Loucy (cell line): ENCODE measurements around the gene EPB41L3.

Source experiments
- H2AFZ ChIP-seq: fragments of 200-600 bp; sonication (generic); 2 replicates; pipeline ENCODE4 v1.6.0; 2016; ENCODE audit warnings: antibody characterized with exemption, mild to moderate bottlenecking, low read length, moderate library complexity
- H3F3A ChIP-seq: fragments of 200-600 bp; 2 replicates; pipeline ENCODE4 v1.6.0; 2016; ENCODE audit warnings: antibody characterized with exemption, low read depth, mild to moderate bottlenecking
- H3K27me3 ChIP-seq: fragments of 200-600 bp; sonication (generic); 2 replicates; pipeline ENCODE4 v1.6.1; 2014; ENCODE audit warnings: low read length, mild to moderate bottlenecking; ENCODE audit not compliant: insufficient read depth, poor library complexity, severe bottlenecking
- H3K36me3 ChIP-seq: fragments of 200-600 bp; sonication (generic); 2 replicates; pipeline ENCODE4 v1.6.1; 2016; ENCODE audit warnings: low read length; ENCODE audit not compliant: insufficient read depth
- H3K4me1 ChIP-seq: fragments of 200-600 bp; sonication (generic); 2 replicates; pipeline ENCODE4 v1.5.1; 2014; ENCODE audit warnings: low read length, mild to moderate bottlenecking; ENCODE audit not compliant: insufficient read depth, poor library complexity, severe bottlenecking
- H3K4me2 ChIP-seq: fragments of 200-600 bp; sonication (generic); 2 replicates; pipeline ENCODE4 v1.6.0; 2014; ENCODE audit warnings: antibody characterized with exemption, low read length, low read depth, mild to moderate bottlenecking; ENCODE audit not compliant: poor library complexity, severe bottlenecking
- H3K4me3 ChIP-seq: fragments of 200-600 bp; sonication (generic); 2 replicates; pipeline ENCODE4 v1.5.1; 2014; ENCODE audit warnings: low read length, mild to moderate bottlenecking, mixed read lengths; ENCODE audit not compliant: poor library complexity, severe bottlenecking
- H3K79me2 ChIP-seq: fragments of 200-600 bp; sonication (generic); 2 replicates; pipeline ENCODE4 v1.6.1; 2014; ENCODE audit warnings: low read length; ENCODE audit not compliant: insufficient read depth
- H3K9ac ChIP-seq: fragments of 200-600 bp; sonication (generic); 2 replicates; pipeline ENCODE4 v1.6.0; 2014; ENCODE audit warnings: mild to moderate bottlenecking, low read depth, low read length, moderate library complexity; ENCODE audit not compliant: poor library complexity, severe bottlenecking
- H3K9me2 ChIP-seq: fragments of 200-600 bp; sonication (generic); replicated peaks from 2 replicates; pipeline ENCODE4 v1.6.1; 2016; ENCODE audit warnings: low read depth, low read length, mixed read lengths
- H3K9me3 ChIP-seq: fragments of 200-600 bp; sonication (generic); 2 replicates; pipeline ENCODE4 v1.6.1; 2014; ENCODE audit warnings: mild to moderate bottlenecking, antibody characterized with exemption, low read length, low read depth; ENCODE audit not compliant: insufficient read depth
- H4K20me1 ChIP-seq: fragments of 200-600 bp; sonication (generic); 2 replicates; pipeline ENCODE4 v1.6.0; 2014; ENCODE audit warnings: antibody characterized with exemption, low read length, mild to moderate bottlenecking; ENCODE audit not compliant: insufficient read depth, poor library complexity, severe bottlenecking
- EZH2phosphoT487 ChIP-seq: fragments of 200-600 bp; IDR thresholded peaks from 2 replicates; pipeline ENCODE4 v1.6.1; 2018; ENCODE audit warnings: antibody characterized with exemption, mild to moderate bottlenecking, moderate library complexity, borderline replicate concordance
- TF ChIP-seq, protein P1 (sequence below): fragments of 200-600 bp; sonication (generic); conservative IDR thresholded peaks from 2 replicates; pipeline ENCODE4 v1.5.1; 2014; ENCODE audit warnings: mild to moderate bottlenecking, antibody characterized with exemption, low read length

Gene EPB41L3

DNA sequence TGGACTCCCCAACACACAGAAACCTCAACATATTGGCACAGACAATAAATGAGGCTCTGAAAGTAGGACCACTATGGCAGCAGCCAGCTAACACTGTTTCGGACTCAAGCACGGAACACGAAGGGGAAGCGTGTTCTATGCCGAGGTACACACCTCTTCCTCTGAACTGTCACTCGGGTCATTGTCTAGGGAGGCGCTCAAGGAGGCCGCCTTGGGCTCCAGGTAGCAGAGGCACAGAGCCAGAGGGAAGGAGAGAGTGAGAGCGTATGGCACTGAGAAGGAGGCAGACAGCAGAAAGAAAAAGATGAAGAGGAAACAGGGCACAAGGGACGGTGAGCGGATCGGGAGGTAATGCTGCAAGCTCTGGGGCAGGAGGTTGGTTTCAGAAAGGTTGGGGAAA, 128.1 kb downstream of the EPB41L3 start:
- Histone ChIP-seq H3K9me2 (no peaks in the 10 kb centered on the region), H3K9me3 (no peaks in the 10 kb centered on the region; the same call in 1 of the 2 replicates), H3F3A (no peaks in the 10 kb centered on the region), H3K9ac (no peak overlapping the region), H4K20me1 (no peaks in the 10 kb centered on the region), H3K79me2 (no peaks in the 10 kb centered on the region), H3K36me3 (no peaks in the 10 kb centered on the region), H3K4me2 (no peak overlapping the region), H3K4me3 (no peak overlapping the region), H2AFZ (no peak overlapping the region), H3K4me1 (no peaks in the 10 kb centered on the region), H3K27me3 (no peaks in the 10 kb centered on the region)
- TF ChIP-seq EZH2phosphoT487, result no peak
- TF ChIP-seq, protein P1, sequence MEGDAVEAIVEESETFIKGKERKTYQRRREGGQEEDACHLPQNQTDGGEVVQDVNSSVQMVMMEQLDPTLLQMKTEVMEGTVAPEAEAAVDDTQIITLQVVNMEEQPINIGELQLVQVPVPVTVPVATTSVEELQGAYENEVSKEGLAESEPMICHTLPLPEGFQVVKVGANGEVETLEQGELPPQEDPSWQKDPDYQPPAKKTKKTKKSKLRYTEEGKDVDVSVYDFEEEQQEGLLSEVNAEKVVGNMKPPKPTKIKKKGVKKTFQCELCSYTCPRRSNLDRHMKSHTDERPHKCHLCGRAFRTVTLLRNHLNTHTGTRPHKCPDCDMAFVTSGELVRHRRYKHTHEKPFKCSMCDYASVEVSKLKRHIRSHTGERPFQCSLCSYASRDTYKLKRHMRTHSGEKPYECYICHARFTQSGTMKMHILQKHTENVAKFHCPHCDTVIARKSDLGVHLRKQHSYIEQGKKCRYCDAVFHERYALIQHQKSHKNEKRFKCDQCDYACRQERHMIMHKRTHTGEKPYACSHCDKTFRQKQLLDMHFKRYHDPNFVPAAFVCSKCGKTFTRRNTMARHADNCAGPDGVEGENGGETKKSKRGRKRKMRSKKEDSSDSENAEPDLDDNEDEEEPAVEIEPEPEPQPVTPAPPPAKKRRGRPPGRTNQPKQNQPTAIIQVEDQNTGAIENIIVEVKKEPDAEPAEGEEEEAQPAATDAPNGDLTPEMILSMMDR, result no peak

DNA sequence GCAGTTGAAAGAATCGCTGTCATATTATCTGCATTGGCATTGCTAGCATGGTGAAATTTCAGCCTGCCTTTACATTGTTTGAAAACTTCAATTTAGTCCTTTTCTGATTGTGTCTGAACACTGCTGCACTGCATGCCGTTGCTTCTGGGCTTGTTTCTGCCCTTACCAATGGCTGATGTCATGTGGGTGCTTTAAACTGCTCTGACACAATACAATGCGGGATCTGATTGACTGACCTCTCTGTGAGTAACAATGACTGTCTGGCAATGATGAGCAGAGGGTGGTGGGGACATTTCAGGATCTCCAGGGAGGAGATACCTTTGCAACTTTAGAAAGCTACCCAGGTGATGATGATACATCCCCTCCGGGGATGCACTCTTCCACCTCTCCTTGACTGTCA, 128.8 kb downstream of the EPB41L3 start:
- no peaks in the 10 kb centered on the region for H3F3A ChIP-seq
- H3K4me2 ChIP-seq, result no peak overlapping the region
- H3K27me3 ChIP-seq, result no peaks in the 10 kb centered on the region
- no peak for TF ChIP-seq EZH2phosphoT487
- TF ChIP-seq, protein P1, result no peak
- H3K9me3 ChIP-seq, result no peaks in the 10 kb centered on the region; the same call in 1 of the 2 replicates
- no peaks in the 10 kb centered on the region for H3K9me2 ChIP-seq
- H3K4me1 ChIP-seq, result no peaks in the 10 kb centered on the region
- no peaks in the 10 kb centered on the region for H3K79me2 ChIP-seq
- H3K36me3 ChIP-seq, result no peaks in the 10 kb centered on the region
- no peak overlapping the region for H2AFZ ChIP-seq
- H3K4me3 ChIP-seq, result no peak overlapping the region
- no peak overlapping the region for H3K9ac ChIP-seq
- H4K20me1 ChIP-seq, result no peaks in the 10 kb centered on the region

DNA sequence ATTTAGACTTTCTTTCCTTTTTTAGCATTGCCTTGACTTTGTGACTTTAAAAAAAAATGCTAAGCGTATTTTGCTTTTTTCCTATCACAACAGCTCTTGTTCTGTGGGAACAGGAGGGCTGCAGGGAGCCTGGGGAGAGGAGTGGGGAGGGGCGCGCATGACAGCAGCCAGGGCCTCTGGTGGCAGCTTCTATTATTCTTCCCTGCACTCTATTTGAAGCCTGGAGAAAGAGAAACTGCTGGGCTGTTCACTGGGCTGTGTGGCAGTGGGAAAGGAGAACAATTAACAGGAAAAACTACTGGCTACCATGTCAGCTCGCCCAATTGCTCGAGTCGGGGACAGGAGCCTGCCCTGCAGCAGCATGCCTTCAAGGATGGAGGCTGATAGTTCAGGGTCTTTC, 129.3 kb downstream of the EPB41L3 start:
- H3K4me3 ChIP-seq, result no peak overlapping the region
- H2AFZ ChIP-seq, result no peak overlapping the region
- H3K9ac ChIP-seq, result no peak overlapping the region
- no peaks in the 10 kb centered on the region for H3K36me3 ChIP-seq
- no peaks in the 10 kb centered on the region; the same call in 1 of the 2 replicates for H3K9me3 ChIP-seq
- no peaks in the 10 kb centered on the region for H4K20me1 ChIP-seq
- no peaks in the 10 kb centered on the region for H3K4me1 ChIP-seq
- H3K9me2 ChIP-seq, result no peaks in the 10 kb centered on the region
- no peak overlapping the region for H3K4me2 ChIP-seq
- H3K79me2 ChIP-seq, result no peaks in the 10 kb centered on the region
- no peaks in the 10 kb centered on the region for H3K27me3 ChIP-seq
- TF ChIP-seq, protein P1, result no peak
- TF ChIP-seq EZH2phosphoT487, result no peak
- H3F3A ChIP-seq, result no peaks in the 10 kb centered on the region
